ENCODE measurements around the gene FRMD1.

Gene FRMD1

DNA sequence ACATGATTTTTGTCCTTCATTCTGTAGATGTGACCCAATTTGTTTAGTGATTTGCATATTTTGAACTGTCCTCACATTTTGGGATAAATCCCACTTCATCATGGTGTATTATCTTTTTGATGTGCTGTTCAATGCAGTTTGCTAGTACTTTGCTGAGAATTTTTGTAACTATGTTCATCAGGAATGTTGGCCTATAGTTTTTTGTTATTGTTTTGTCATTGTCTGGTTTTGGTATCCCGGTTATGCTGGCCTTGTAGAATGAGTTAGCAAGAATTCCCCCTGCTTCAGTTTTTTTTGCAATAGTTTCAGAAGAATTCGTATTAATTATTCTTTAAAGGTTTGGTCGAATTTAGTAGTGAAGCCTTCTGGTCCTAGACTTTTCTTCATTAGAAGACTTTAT, 69.7 kb downstream of the FRMD1 start:
- TF ChIP-seq, protein P1, sequence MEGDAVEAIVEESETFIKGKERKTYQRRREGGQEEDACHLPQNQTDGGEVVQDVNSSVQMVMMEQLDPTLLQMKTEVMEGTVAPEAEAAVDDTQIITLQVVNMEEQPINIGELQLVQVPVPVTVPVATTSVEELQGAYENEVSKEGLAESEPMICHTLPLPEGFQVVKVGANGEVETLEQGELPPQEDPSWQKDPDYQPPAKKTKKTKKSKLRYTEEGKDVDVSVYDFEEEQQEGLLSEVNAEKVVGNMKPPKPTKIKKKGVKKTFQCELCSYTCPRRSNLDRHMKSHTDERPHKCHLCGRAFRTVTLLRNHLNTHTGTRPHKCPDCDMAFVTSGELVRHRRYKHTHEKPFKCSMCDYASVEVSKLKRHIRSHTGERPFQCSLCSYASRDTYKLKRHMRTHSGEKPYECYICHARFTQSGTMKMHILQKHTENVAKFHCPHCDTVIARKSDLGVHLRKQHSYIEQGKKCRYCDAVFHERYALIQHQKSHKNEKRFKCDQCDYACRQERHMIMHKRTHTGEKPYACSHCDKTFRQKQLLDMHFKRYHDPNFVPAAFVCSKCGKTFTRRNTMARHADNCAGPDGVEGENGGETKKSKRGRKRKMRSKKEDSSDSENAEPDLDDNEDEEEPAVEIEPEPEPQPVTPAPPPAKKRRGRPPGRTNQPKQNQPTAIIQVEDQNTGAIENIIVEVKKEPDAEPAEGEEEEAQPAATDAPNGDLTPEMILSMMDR (IDR thresholded peaks at IDR 0.05; ENCODE audit: extremely low read depth, missing control alignments) = no peak
- no peak for DNase-seq (ENCODE audit: low spot score)

GRCh38 chr6:168007592-168008338, 71.2 kb downstream of the FRMD1 start:
- TF ChIP-seq, protein P1 (IDR thresholded peaks at IDR 0.05; ENCODE audit: extremely low read depth, missing control alignments) = no peak
- DNase-seq (ENCODE audit: low spot score) = no peak

DNA sequence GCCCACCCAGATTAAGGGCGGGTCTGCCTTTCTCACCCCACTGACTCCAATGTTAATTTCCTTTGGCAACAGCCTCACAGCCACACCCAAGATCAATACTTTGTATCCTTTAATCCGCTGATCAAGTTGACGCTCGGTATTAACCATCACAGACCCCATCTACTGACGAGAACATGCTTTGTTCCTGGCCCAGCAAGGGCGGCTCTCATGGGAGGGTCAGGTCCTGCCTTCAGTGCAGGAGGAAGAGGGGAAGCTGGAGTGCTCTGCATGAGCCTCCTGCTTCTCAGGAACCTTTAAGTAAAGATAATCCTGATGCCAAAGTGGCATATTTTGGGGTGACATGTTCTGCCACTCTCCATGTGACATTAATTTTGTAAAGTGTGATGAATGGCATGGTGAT, 73.2 kb downstream of the FRMD1 start:
- no peak for DNase-seq (ENCODE audit: low spot score)
- TF ChIP-seq, protein P1 (IDR thresholded peaks at IDR 0.05; ENCODE audit: extremely low read depth, missing control alignments) = no peak

DNA sequence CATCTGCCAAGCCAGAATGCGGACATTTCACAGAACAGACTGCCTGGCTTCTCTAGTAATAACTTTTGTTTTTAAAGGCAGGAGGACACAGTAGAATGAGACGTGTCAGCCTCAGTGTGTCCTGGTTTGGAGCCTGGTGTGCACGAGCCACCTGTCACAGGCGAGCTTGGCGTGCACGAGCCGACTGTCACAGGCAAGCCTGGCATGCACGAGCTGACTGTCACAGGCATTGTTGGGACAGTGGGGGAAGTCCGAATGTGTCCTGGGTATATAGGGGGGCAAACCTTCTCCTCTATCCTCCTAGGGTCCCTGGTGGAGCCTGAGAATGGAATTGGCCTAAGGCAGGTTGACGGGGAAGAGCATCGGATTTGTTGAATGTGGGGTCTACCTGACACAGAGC, 74.1 kb downstream of the FRMD1 start:
- no peak for DNase-seq (ENCODE audit: low spot score)
- TF ChIP-seq, protein P1 (IDR thresholded peaks at IDR 0.05; ENCODE audit: extremely low read depth, missing control alignments) = no peak

- DNase-seq (ENCODE audit: low spot score) = no peak
- TF ChIP-seq, protein P1 (IDR thresholded peaks at IDR 0.05; ENCODE audit: extremely low read depth, missing control alignments) = no peak
Measured at GRCh38 chr6:168004023-168004422, 75.0 kb downstream of the FRMD1 start.
